ENCODE data around the gene GRK5.

GRK5 gene

GRCh38 chr10:119297207-119297968 is 90.0 kb downstream of the GRK5 start:
- DNase-seq (ENCODE audit: low read depth in 3 of 3) = no peak

- no peak for DNase-seq (ENCODE audit: low read depth in 3 of 3)
Observed at GRCh38 chr10:119298810-119299209, 91.4 kb downstream of the GRK5 start.

DNA sequence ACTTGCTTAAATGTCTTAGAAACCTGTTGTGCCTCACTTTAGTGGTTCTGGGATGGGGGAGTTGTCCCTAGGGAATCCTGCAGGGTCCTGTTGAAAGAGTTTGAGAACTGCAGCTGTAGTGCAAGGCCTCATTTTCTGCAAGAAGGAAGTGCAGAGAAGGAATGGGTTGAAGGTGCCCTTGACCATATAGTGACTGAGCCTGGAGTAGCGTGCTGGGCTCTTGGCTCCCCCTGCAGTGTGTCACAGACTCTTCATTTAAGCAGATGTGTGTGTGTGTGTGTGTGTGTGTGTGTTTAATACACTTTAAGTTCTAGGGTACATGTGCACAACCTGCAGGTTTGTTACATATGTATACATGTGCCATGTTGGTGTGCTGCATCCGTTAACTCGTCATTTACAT is 92.2 kb downstream of the GRK5 start:
- no peak for DNase-seq (ENCODE audit: low read depth in 3 of 3)

- peak; percentile 34 to 63 (median 52) for DNase-seq (ENCODE audit: low read depth in 3 of 3)
Observed at GRCh38 chr10:119301397-119301796, 94.0 kb downstream of the GRK5 start.

GRCh38 chr10:119302172-119302571 is 94.8 kb downstream of the GRK5 start:
- DNase-seq (ENCODE audit: low read depth in 3 of 3) = no peak

GRCh38 chr10:119302591-119303253 is 95.4 kb downstream of the GRK5 start:
- DNase-seq (ENCODE audit: low read depth in 3 of 3) = no peak

DNA sequence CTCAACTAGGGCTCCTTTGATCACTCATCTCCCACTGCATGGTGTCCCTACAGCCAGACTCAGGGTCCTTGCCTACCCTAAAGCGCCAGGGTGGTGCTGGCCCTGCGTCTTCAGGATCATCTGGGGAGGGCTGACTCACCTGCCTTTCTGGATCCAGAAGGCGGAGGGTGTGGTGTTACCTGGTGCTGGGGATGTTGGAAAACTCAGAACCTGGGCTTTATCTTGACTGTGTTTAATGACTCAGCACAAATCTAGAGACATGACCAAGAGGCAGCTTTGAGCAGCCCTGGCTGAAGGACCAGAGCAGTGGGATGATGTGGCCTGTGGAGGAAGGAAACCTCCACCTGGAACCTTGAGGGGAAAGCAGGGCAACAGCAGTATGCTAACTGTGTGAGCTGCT is 96.5 kb downstream of the GRK5 start:
- no peak for DNase-seq (ENCODE audit: low read depth in 3 of 3)

GRCh38 chr10:119304541-119304940 is 97.2 kb downstream of the GRK5 start:
- no peak for DNase-seq (ENCODE audit: low read depth in 3 of 3)

DNA sequence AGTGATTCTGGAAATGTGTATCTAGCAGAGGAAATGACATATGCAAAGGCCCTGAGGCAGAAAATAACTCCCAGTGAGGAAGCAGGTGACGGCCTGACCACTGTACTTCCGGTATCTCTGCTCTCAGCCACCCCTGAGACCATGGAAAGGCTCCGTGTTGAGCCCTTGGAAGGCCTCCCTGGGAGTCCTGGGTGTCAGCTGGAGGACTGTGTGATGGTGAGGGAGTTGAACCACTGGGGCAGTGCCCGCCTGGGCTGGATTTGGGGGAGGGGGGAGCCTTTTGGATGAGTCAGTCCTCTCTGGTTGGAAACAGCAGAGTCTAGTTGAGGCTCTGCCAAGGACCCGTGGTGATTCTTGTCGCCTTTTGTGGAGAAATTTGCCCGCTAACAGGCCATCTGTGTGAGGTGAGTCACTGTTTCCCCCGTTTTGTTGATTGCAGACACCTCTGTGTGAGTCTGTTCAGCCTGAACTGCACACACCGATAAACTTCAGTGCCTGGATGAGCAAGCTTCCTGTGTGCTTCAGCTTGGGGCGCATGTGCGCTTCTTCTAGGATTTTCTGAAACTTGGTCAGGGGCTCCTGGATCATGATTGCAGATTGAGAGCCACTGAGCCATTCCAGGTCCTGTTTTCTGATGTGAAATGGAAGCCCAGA is 98.6 kb downstream of the GRK5 start:
- peak; percentile 69 to 82 (median 81) for DNase-seq (ENCODE audit: low read depth in 3 of 3)

DNA sequence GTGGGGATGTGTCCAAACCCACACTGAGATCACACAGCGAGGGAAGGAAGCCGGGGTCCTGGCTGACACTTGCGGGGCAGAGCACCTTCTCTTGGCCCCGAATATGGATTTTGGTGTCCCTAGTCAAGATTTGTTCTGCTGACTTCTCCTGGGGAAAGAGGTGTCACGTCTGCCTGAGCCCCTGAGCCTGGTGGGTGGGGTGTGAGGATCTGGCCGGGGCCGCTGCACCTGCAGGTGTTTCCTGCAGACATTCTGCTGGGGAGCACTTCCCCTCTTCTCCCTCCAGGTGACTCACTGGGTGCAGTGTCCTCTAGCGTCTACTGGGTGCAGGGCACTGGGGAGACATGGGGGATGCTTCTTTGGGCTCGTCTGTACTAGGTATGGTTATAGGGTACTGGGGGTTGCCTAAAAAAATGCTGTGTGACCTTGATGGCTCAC is 99.2 kb downstream of the GRK5 start:
- DNase-seq (ENCODE audit: low read depth in 3 of 3) = peak; percentile 41 to 62 (median 48)

GRCh38 chr10:119306986-119307392 is 99.6 kb downstream of the GRK5 start:
- no peak for DNase-seq (ENCODE audit: low read depth in 3 of 3)

DNA sequence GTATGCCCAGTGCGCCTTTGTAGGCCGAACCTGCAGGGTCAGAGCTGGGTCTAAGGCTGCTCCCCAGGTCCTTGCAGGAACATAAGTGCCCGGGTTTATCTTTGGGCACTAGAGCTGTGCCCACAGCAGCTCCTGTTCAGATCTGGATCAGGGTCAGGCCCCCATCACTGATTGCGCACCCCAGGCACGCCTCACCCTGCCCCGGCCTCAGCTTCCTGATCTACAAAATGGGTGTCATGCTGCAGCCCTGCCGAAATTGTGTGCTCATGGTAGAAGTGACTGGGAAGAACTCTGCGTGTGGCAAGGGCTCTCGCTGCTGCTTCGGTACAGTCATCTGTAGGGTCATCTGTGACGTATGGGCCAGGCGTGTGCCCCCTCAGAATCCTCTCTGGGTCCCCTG is 100.7 kb downstream of the GRK5 start:
- no peak for DNase-seq (ENCODE audit: low read depth in 3 of 3)

DNA sequence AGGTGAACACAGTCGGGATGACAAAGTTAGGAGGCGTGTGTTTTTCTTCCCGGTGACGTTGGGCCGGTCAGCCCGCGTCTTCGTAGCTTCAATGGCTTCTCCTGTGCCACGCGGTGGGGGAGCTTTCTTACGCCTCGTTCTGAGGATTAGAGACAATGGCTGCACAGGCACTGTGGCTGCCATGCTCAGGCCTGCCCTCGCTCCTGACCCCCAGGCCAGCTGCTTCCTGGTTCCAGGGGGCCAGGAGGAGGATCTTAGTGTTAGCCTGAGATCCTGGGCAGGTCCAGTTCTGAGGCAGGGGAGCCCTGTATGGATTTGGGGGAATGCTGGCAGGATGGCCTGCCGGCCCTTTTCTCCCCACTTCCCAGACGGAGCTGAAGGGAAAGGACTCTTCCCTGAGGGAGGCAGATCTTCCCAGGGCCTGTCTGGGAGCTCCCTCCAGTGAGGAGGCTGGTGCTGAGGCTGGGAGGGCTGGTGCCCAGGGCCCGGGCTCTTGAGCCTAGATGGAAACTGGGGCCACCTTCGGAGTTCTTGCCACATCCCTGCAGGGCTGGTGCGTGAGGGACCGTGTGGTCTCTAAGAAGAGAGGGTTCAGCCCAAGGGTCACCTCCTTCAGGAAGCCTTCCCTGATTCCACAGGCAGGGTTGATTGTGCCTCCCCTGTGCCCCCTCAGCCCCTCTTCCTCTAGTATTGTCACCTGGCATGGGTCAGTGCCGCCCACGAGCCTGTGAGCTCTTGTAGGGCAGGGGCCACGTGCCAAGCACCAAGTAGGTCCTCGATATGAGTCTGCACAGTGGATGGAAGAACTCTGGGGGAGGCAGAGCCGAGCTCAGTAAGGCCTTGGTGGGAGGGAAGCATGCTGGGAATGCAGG is 101.4 kb downstream of the GRK5 start:
- DNase-seq (ENCODE audit: low read depth in 3 of 3) = no peak

DNA sequence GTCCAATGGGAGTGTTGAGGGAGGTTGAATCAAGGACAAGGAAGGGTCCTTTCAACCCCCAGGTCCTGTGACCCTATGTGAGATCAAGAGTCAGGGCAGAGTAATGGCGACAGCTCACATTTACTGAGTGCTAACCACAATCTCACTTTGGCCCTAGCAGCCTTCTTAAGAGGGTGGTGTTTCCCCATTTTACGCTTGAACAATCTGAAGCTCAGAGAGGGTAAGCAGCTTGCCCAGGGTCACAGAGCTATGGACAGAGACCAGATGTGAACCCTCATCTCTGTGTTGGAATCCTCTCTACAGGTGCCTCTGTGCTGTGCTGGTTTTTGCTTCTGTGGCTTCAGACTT is 102.0 kb downstream of the GRK5 start:
- no peak for DNase-seq (ENCODE audit: low read depth in 3 of 3)

GRCh38 chr10:119310806-119311205 is 103.4 kb downstream of the GRK5 start:
- DNase-seq (ENCODE audit: low read depth in 3 of 3) = no peak

DNA sequence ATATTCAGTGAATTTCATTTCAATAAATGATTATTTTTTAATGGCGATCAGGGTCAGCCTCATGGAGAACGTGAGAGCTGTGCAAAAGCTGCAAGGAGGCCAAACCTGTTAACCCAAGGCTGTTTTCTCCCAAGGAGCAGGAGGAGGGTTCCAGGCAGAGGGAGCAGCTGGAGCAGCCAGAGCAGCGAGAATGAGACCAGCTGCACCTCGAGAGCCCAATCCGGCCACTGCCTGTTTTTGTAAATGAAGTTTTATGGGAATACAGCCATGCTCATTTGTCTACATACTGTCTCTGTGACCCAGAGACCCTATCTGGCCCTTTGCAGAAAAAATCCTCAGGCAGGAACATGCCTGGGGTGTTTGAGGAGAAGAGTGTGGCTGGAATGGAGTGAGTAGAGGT is 104.9 kb downstream of the GRK5 start:
- DNase-seq (ENCODE audit: low read depth in 3 of 3) = no peak

- no peak for DNase-seq (ENCODE audit: low read depth in 3 of 3)
Observed at GRCh38 chr10:119313024-119313423, 105.7 kb downstream of the GRK5 start.

- DNase-seq (ENCODE audit: low read depth in 3 of 3) = peak in 2 of 3 experiments; percentile 20 to 73
Observed at GRCh38 chr10:119313644-119314043, 106.3 kb downstream of the GRK5 start.

DNA sequence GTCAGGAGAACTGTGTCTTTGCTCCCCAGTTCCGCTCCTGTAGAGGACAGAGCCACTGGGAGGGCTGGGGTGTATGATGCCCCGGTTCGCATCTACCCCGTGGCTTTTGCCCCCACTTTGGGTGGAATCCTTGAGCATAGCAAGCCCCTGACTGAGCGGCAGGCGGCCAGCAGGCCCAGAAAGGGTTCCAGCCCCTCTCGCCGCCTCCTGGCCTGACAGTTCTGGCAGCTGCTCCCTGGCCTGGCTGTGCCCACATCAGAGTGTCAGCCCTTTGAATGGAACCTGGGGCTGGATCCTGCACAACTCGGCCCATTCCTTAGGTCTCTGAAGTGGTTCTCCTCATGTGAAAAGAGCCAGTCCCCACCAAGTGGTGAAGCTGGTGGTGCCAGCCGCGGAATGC is 106.7 kb downstream of the GRK5 start:
- no peak for DNase-seq (ENCODE audit: low read depth in 3 of 3)

DNA sequence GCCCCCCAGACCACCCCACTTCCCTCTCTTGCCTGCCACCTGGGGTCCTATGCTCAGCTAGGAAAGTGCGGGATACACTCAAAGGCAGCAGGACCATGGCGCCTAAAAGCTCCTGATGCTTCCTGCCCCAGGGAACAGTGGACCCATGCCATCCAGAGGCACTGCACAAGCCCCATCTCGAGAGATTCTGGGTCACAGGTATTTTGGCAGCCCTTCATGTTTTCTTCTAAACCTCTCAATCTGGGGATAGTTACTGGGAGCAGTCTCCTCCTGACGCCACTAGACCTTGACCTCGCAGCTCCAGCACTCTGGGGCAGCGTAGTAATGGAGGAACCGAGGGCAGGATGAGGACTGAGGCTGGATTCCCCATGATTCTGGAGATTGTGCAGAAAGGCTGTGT is 107.1 kb downstream of the GRK5 start:
- no peak for DNase-seq (ENCODE audit: low read depth in 3 of 3)

DNA sequence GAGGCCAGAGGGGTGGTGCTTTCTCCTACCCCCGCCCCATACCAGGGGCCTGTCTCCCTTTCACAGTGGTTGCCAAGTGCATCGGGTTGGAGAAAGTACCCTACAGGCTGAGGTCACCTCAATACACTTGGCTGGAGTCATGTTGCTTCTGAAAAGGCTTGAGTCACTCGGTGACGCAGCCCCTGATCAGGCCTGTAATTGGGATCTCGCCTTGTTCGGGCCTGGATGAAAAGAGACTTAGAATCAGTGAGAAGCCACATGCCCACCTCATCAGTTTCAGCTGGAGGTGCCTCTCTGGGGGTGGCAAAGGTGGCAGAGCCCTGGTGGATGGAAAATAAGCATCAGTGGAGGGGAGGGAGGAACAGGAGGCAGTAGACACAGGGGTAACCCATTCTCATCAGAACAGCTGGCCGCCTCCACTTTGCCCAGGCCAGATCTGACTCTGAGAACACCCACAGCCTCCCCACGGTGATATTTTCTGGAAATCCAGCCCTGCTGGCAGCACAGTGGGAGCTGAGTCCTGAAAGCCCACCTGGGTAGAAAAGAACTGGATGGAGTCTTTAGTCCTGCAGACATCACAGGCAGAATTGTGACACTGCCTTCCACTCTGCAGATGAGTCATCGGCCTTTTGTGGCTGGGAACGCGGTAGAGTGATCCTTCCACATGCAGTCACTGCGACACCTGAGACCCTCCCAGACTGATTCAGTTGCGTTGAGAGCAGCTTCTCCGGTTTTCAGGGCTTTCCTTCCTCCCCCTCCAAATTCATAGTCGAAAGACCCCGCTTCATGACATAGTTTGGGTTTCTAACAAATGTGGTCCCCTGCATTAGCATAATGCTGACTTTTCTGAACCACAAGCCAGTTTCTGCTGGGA is 108.0 kb downstream of the GRK5 start:
- peak; percentile 56 to 77 (median 62) for DNase-seq (ENCODE audit: low read depth in 3 of 3)

Measured in stimulated activated CD4-positive, alpha-beta T cell treated with anti-CD3 and anti-CD28 coated beads, TNF-alpha, amount 100 ng/mL, for 24 hours (primary cell).